HCT116 (cell line): ENCODE results near the gene FTCDNL1. TPM values are rescaled to one million over a fixed set of nuclear protein-coding genes. Genes with fewer than 3 reads are reported as not detected.

Source experiments
- ATAC-seq: fragments of 200-7000 bp; cut with Tn5 transposase; 2 replicates; pipeline ENCODE4 v1.9.1; 2020; ENCODE audit warnings: mild to moderate bottlenecking, moderate library complexity
- BruUV-seq: library from RNA; stranded (reverse); fragments of 400-500 nt; replicated peaks from 2 replicates; lab custom pipeline; 2021; lab: Mats Ljungman, UMichigan
- CTCF ChIA-PET: fragments of 300-600 bp; sonication (Branson Sonifier 250); formaldehyde crosslinking; loops from one replicate; lab custom pipeline; 2021; ENCODE audit warnings: antibody characterized with exemption; lab: Charles Lee
- POLR2A ChIA-PET: fragments of 300-600, 350-600 bp; sonication (Branson Sonifier 250); formaldehyde crosslinking; loops from one replicate; lab custom pipeline; 2021; ENCODE audit warnings: antibody characterized with exemption; lab: Charles Lee
- RAD21 ChIA-PET, 2 experiments: fragments of 300-600 bp; sonication (Branson Sonifier 250); formaldehyde crosslinking; loops; one replicate each; lab custom pipeline; 2023; ENCODE audit warnings: low total read pairs in 2 of 2; ENCODE audit not compliant: uncharacterized antibody in 2 of 2, unreplicated experiment in 2 of 2, low non-redundant PET in 1 of 2; lab: Charles Lee
- DNase-seq: peaks from one replicate; pipeline ENCODE4 v3.0.0-alpha.2; 2010; ENCODE audit warnings: low read depth, low spot score
- H2AFZ ChIP-seq: fragments of 200-600 bp; shearing (Covaris generic), sonication (generic); 2 replicates; pipeline ENCODE4 v1.6.1; 2017; ENCODE audit warnings: low read depth, mixed run types, mixed read lengths, antibody characterized with exemption, low read length; ENCODE audit not compliant: poor library complexity, severe bottlenecking
- H3K27ac ChIP-seq: 2 replicates; pipeline ENCODE4 v1.5.1; 2012; ENCODE audit warnings: low read depth, low read length
- H3K27me3 ChIP-seq: fragments of 200-600 bp; sonication (generic); 2 replicates; pipeline ENCODE4 v1.6.1; 2016; ENCODE audit warnings: mixed run types, low read length, mixed read lengths; ENCODE audit not compliant: insufficient read depth
- H3K36me3 ChIP-seq, 2 experiments: fragments of 200-500 bp in 1 of 2; fragments of 200-600 bp in 1 of 2; sonication (Bioruptor generic) in 1 of 2; sonication (generic) in 1 of 2; 2 replicates each; pipeline versions ENCODE4 v1.5.1 to v1.6.1; 2014 to 2016; ENCODE audit warnings: low read length in 2 of 2, inconsistent platforms in 1 of 2, mixed read lengths in 1 of 2, mixed run types in 1 of 2; ENCODE audit not compliant: insufficient read depth in 2 of 2, control insufficient read depth in 1 of 2
- H3K4me1 ChIP-seq, 2 experiments: fragments of 200-600 bp in 1 of 2; sonication (generic) in 1 of 2; 2 replicates each; pipeline versions ENCODE4 v1.5.1 to v1.6.1; 2012 to 2017; ENCODE audit warnings: low read length in 2 of 2, inconsistent platforms in 1 of 2, mild to moderate bottlenecking in 1 of 2, mixed read lengths in 1 of 2, mixed run types in 1 of 2, moderate library complexity in 1 of 2; ENCODE audit not compliant: insufficient read depth in 2 of 2, control insufficient read depth in 1 of 2
- H3K4me2 ChIP-seq: fragments of 200-600 bp; sonication (generic); 2 replicates; pipeline ENCODE4 v1.6.1; 2017; ENCODE audit warnings: mixed run types, low read length, mixed read lengths
- H3K4me3 ChIP-seq, 2 experiments: fragments of 200-600 bp in 1 of 2; sonication (generic) in 1 of 2; replicated peaks in 1 of 2; 2 replicates each; pipeline ENCODE4 v1.5.1; 2011 to 2016; ENCODE audit warnings: low read length in 2 of 2, control low read depth in 1 of 2, low read depth in 1 of 2, mild to moderate bottlenecking in 1 of 2, mixed read lengths in 1 of 2, mixed run types in 1 of 2
- H3K79me2 ChIP-seq: fragments of 200-600 bp; sonication (generic); 2 replicates; pipeline ENCODE4 v1.6.1; 2017; ENCODE audit warnings: mild to moderate bottlenecking, mixed run types, low read length, moderate library complexity, mixed read lengths; ENCODE audit not compliant: insufficient read depth
- H3K9ac ChIP-seq: fragments of 200-600 bp; sonication (generic); 2 replicates; pipeline ENCODE4 v1.6.1; 2016; ENCODE audit warnings: low read length, mixed read lengths
- H3K9me2 ChIP-seq: fragments of 200-600 bp; sonication (generic), shearing (Covaris generic); 2 replicates; pipeline ENCODE4 v1.6.1; 2017; ENCODE audit warnings: mixed run types, mild to moderate bottlenecking, moderate library complexity; ENCODE audit not compliant: insufficient read depth
- H3K9me3 ChIP-seq, 2 experiments: fragments of 200-500 bp in 1 of 2; fragments of 200-600 bp in 1 of 2; sonication (Bioruptor generic) in 1 of 2; sonication (generic) in 1 of 2; 2 replicates each; pipeline ENCODE4 v1.6.1; 2014 to 2017; ENCODE audit warnings: low read length in 2 of 2, mixed read lengths in 2 of 2, inconsistent platforms in 1 of 2, low read depth in 1 of 2, mild to moderate bottlenecking in 1 of 2, mixed run types in 1 of 2, moderate library complexity in 1 of 2; ENCODE audit not compliant: control insufficient read depth in 1 of 2, insufficient read depth in 1 of 2
- H4K20me1 ChIP-seq: fragments of 200-600 bp; sonication (generic), shearing (Covaris generic); 2 replicates; pipeline ENCODE4 v1.6.1; 2017; ENCODE audit warnings: mixed run types, mild to moderate bottlenecking, moderate library complexity; ENCODE audit not compliant: insufficient read depth
- ATF3 ChIP-seq: IDR thresholded peaks from 2 replicates; pipeline ENCODE4 v1.6.1; 2012
- EZH2phosphoT487 ChIP-seq: fragments of 200-600 bp; IDR thresholded peaks from 2 replicates; pipeline ENCODE4 v1.6.1; 2018; ENCODE audit warnings: antibody characterized with exemption, borderline replicate concordance
- JUND ChIP-seq: IDR thresholded peaks from 2 replicates; pipeline ENCODE4 v1.6.1; 2012
- RAD21 ChIP-seq: IDR thresholded peaks from 2 replicates; pipeline ENCODE4 v1.6.1; 2012; ENCODE audit warnings: low read depth, mild to moderate bottlenecking
- YY1 ChIP-seq: IDR thresholded peaks from 2 replicates; pipeline ENCODE4 v1.6.1; 2011; ENCODE audit warnings: low read length, low read depth, moderate library complexity, mild to moderate bottlenecking; ENCODE audit not compliant: insufficient replicate concordance; ENCODE audit errors: extremely low read depth
- ZFX ChIP-seq: fragments of 450-650 bp; IDR thresholded peaks from 2 replicates; pipeline ENCODE4 v1.6.1; 2017
- intact Hi-C: fragments of 100-400 bp; cut with micrococcal nuclease; formaldehyde crosslinking; loops from 2 replicates; pipeline ENCODE4 v1.10.0; 2022
- total RNA-seq: library from RNA; stranded (reverse); gene quantifications from one replicate; pipeline ENCODE4 v1.2.1, GENCODE V29; 2021; ENCODE audit not compliant: unreplicated experiment

Gene FTCDNL1
- total RNA-seq, 1 experiment from 2014 or later, result 2.6 TPM

- H3K4me3 ChIP-seq, result no peak overlapping the region
- ChIA-PET POLR2A (no interaction called here), RAD21 (no interaction called here), CTCF (no interaction called here)
- BruUV-seq, result no TSS peak
- H3K27me3 ChIP-seq, result no peaks in the 10 kb centered on the region
- no peaks in the 10 kb centered on the region for H3K36me3 ChIP-seq
- H3K9ac ChIP-seq, result no peak overlapping the region
- H4K20me1 ChIP-seq, result no peaks in the 10 kb centered on the region
- ATAC-seq (no peak), DNase-seq (no peak)
- H3K9me2 ChIP-seq, result no peaks in the 10 kb centered on the region
- no peak overlapping the region for H2AFZ ChIP-seq
- no peak overlapping the region for H3K4me2 ChIP-seq
- no peaks in the 10 kb centered on the region for H3K79me2 ChIP-seq
- H3K4me1 ChIP-seq, result peaks cover 3 to 6% of the 10 kb centered on the region in 2 experiments; a peak in 3 of 4 replicates
- intact Hi-C loops, result loop anchor here (5.0 kb wide), 1 partner anchor 86 kb away; no protein-coding TSS in a partner anchor
- TF ChIP-seq RAD21, result no peak
- TF ChIP-seq YY1, result no peak
- no peak for TF ChIP-seq ATF3
- no peak for TF ChIP-seq JUND
- TF ChIP-seq ZFX, result no peak
- TF ChIP-seq, all 23 proteins: peak for 0
- H3K9me3 ChIP-seq, result no peaks in the 10 kb centered on the region
- no peak overlapping the region for H3K27ac ChIP-seq
Observed at GRCh38 chr2:199855812-199856211, 4.8 kb upstream of the FTCDNL1 start.

- POLR2A ChIA-PET, result no interaction called here
Observed at GRCh38 chr2:199851883-199852282, 891 bp upstream of the FTCDNL1 start.

More at GRCh38 chr2:199851883-199852282, 891 bp upstream of the FTCDNL1 start:
- H3K79me2 ChIP-seq, result no peaks in the 10 kb centered on the region
- no TSS peak for BruUV-seq
- no peak overlapping the region; the same call in 1 of the 2 replicates for H3K4me2 ChIP-seq
- no peaks in the 10 kb centered on the region for H3K9me2 ChIP-seq
- H3K4me1 ChIP-seq, result peaks cover 3 to 13% of the 10 kb centered on the region in 2 experiments; a peak in 3 of 4 replicates
- no peaks in the 10 kb centered on the region for H3K9me3 ChIP-seq
- DNase-seq, result no peak
- ATAC-seq, result no peak
- H3K9ac ChIP-seq, result no peak overlapping the region
- TF ChIP-seq EZH2phosphoT487 (no peak), RAD21 (no peak)
- ChIA-PET CTCF (interaction anchor here (1.6 kb wide), 1 partner anchor 9 kb away, joined by 6 read pairs; no protein-coding TSS in a partner anchor), RAD21 (no interaction called here)
- intact Hi-C loops, result loop anchor here (5.0 kb wide), 1 partner anchor 850 kb away; no protein-coding TSS in a partner anchor
- H3K36me3 ChIP-seq, result no peaks in the 10 kb centered on the region
- no peak overlapping the region for H3K4me3 ChIP-seq
- H3K27ac ChIP-seq, result no peak overlapping the region
- no peaks in the 10 kb centered on the region for H3K27me3 ChIP-seq
- H2AFZ ChIP-seq, result peak overlapping the region; percentile 46
- no peaks in the 10 kb centered on the region for H4K20me1 ChIP-seq
